ENCODE results near the gene ALK. TPM values are rescaled to one million over a fixed set of nuclear protein-coding genes. Genes with fewer than 3 reads are reported as not detected.

The ALK gene
- total and polyA plus RNA-seq, 2 donors (not counting 1 experiment from before 2014, with no cell fraction given), result under 0.01 to 0.02 TPM

GRCh38 chr2:29295845-29296244 lies 625.5 kb downstream of the ALK start:
- Histone ChIP-seq H3K27me3 (ENCODE audit: control insufficient read depth, insufficient read depth, low read length) (peaks cover 5% of the 10 kb centered on the region), H3K27ac (ENCODE audit: insufficient read depth, low read length) (no peak overlapping the region), H3K79me2 (ENCODE audit: control insufficient read depth, insufficient read depth, low read length) (no peaks in the 10 kb centered on the region), H2AFZ (ENCODE audit: low read length) (no peak overlapping the region), H3K4me2 (ENCODE audit: extremely low read depth, insufficient read depth, low read length) (no peak overlapping the region), H3K4me1 (ENCODE audit: control insufficient read depth, extremely low read depth, insufficient read depth, low read length) (no peaks in the 10 kb centered on the region), H3K9ac (ENCODE audit: insufficient read depth, low read length) (no peak overlapping the region), H3K4me3 (replicated peaks in 1 of 4; ENCODE audit: control extremely low read depth in 1 of 4, insufficient read depth in 1 of 4, low read depth in 3 of 4, low read length in 4 of 4) (no peak overlapping the region), H3K36me3 (ENCODE audit: control insufficient read depth, insufficient read depth, low read length) (no peaks in the 10 kb centered on the region), H4K20me1 (ENCODE audit: control insufficient read depth, extremely low read depth, insufficient read depth, low read length) (no peaks in the 10 kb centered on the region), H3K9me3 (ENCODE audit: control insufficient read depth, insufficient read depth, low read depth, low read length) (no peaks in the 10 kb centered on the region)
- TF ChIP-seq CTCF (conservative IDR thresholded peaks at IDR 0.05 in 1 of 2, IDR thresholded peaks at IDR 0.05 in 1 of 2; ENCODE audit: low read depth in 1 of 2, low read length in 2 of 2) (peak in 1 of 2 donors; percentile 42), EZH2 (IDR thresholded peaks at IDR 0.05; ENCODE audit: low read length, missing control alignments) (no peak)
- DNase-seq (ENCODE audit: low read depth in 2 of 2), result peak in 1 of 2 donors; percentile 25

DNA sequence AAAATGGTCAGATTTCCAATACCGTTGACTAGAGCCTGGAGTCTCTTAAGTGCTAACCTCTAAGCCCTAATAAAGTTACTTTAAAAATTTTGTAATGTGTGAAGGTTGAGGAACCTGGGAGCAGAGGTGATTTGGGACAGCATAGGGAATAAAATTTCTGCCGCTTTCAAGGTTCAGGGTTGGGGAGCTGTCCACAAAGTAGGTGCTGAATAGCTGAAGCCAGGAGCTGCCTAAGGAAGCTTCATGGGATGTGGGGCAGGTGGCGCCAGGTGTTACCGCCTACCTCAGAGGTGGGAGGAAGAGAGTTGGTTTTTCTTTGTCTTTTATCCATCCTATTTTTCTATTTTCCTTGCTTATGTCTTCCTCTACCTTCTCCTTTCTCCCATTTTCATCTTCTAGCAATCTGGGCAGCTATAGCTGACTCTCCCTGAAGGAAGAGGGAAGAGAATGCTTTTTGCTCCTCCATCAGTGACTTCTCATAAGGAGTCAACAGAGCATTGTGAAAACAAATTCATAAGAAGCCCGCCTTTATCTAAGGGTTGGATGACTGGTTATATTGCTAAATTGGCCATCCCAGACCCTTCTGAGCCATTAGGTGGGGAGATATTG lies 627.5 kb downstream of the ALK start:
- DNase-seq (ENCODE audit: low read depth in 2 of 2), result peak; percentile 24 to 34
- H3K36me3 ChIP-seq (ENCODE audit: control insufficient read depth, insufficient read depth, low read length), result no peaks in the 10 kb centered on the region
- no peaks in the 10 kb centered on the region for H4K20me1 ChIP-seq (ENCODE audit: control insufficient read depth, extremely low read depth, insufficient read depth, low read length)
- H3K27ac ChIP-seq (ENCODE audit: insufficient read depth, low read length), result no peak overlapping the region
- H3K4me1 ChIP-seq (ENCODE audit: control insufficient read depth, extremely low read depth, insufficient read depth, low read length), result no peaks in the 10 kb centered on the region
- no peaks in the 10 kb centered on the region for H3K9me3 ChIP-seq (ENCODE audit: control insufficient read depth, insufficient read depth, low read depth, low read length)
- H3K4me3 ChIP-seq (replicated peaks in 1 of 4; ENCODE audit: control extremely low read depth in 1 of 4, insufficient read depth in 1 of 4, low read depth in 3 of 4, low read length in 4 of 4), result no peak overlapping the region
- H2AFZ ChIP-seq (ENCODE audit: low read length), result no peak overlapping the region
- no peak for TF ChIP-seq EZH2 (IDR thresholded peaks at IDR 0.05; ENCODE audit: low read length, missing control alignments)
- TF ChIP-seq CTCF (conservative IDR thresholded peaks at IDR 0.05 in 1 of 2, IDR thresholded peaks at IDR 0.05 in 1 of 2; ENCODE audit: low read depth in 1 of 2, low read length in 2 of 2), result no peak
- H3K4me2 ChIP-seq (ENCODE audit: extremely low read depth, insufficient read depth, low read length), result no peak overlapping the region
- H3K79me2 ChIP-seq (ENCODE audit: control insufficient read depth, insufficient read depth, low read length), result no peaks in the 10 kb centered on the region
- peaks cover 5% of the 10 kb centered on the region for H3K27me3 ChIP-seq (ENCODE audit: control insufficient read depth, insufficient read depth, low read length)
- H3K9ac ChIP-seq (ENCODE audit: insufficient read depth, low read length), result no peak overlapping the region

DNA sequence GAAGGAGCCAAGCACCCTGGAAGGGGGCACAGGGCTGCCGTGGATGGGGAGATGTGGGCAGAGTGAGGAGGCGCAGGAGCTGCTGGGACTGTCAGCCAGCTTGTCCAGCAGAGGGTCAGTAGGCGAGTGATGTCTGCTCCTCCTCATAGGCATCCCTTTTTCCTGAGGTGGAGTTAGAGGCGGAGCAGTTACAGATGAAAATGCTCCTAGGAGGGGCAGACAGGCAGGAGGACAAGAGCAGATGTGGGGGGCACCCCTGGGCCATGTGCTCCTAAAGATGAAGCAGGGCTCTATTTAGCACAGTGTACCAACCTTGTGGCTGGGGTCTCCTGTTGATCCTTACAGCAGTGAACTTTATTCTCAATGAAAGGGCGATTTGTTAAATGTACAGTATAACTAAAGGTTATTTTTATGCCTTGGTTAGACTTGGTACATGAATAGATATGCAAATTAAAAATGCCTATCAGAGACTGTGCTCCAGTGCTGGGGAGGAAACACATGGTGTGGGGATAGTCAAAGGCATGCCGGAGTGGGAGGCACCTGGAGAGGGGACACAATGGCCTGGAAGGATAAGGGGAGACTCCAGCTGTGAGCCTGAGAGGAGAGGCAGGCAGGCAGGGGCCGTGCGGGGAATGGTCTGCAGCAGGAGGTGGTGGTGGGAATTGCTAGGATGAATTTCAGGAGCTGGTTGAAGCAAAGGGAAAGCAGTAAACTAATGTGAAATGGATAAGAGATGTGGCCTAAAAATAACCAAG lies 630.9 kb downstream of the ALK start:
- no peaks in the 10 kb centered on the region for H3K27me3 ChIP-seq (ENCODE audit: control insufficient read depth, insufficient read depth, low read length)
- no peak overlapping the region for H3K4me2 ChIP-seq (ENCODE audit: extremely low read depth, insufficient read depth, low read length)
- H3K79me2 ChIP-seq (ENCODE audit: control insufficient read depth, insufficient read depth, low read length), result no peaks in the 10 kb centered on the region
- H4K20me1 ChIP-seq (ENCODE audit: control insufficient read depth, extremely low read depth, insufficient read depth, low read length), result no peaks in the 10 kb centered on the region
- H3K27ac ChIP-seq (ENCODE audit: insufficient read depth, low read length), result no peak overlapping the region
- no peaks in the 10 kb centered on the region for H3K36me3 ChIP-seq (ENCODE audit: control insufficient read depth, insufficient read depth, low read length)
- no peak for DNase-seq (ENCODE audit: low read depth in 2 of 2)
- H3K9ac ChIP-seq (ENCODE audit: insufficient read depth, low read length), result no peak overlapping the region
- no peaks in the 10 kb centered on the region for H3K4me1 ChIP-seq (ENCODE audit: control insufficient read depth, extremely low read depth, insufficient read depth, low read length)
- no peak overlapping the region for H3K4me3 ChIP-seq (replicated peaks in 1 of 4; ENCODE audit: control extremely low read depth in 1 of 4, insufficient read depth in 1 of 4, low read depth in 3 of 4, low read length in 4 of 4)
- no peaks in the 10 kb centered on the region for H3K9me3 ChIP-seq (ENCODE audit: control insufficient read depth, insufficient read depth, low read depth, low read length)
- no peak for TF ChIP-seq CTCF (conservative IDR thresholded peaks at IDR 0.05 in 1 of 2, IDR thresholded peaks at IDR 0.05 in 1 of 2; ENCODE audit: low read depth in 1 of 2, low read length in 2 of 2)
- H2AFZ ChIP-seq (ENCODE audit: low read length), result no peak overlapping the region
